ENCODE data around the gene ATF7IP. TPM values are rescaled to one million over a fixed set of nuclear protein-coding genes. Genes with fewer than 3 reads are reported as not detected.

The ATF7IP gene
- polyA plus RNA-seq, 3 donors = 16.6 to 51.7 (median 19.2) TPM

- no peak overlapping the region for H3K27ac ChIP-seq (ENCODE audit: low read depth in 1 of 2, low read length in 2 of 2)
- Mint-ChIP-seq H3K4me3 (no peak overlapping the region), H3K27ac (peak overlapping the region in 2 of 7 donors; percentile 39 to 76), H3K4me1 (peaks cover 12% of the 10 kb centered on the region), H3K27me3 (ENCODE audit: low read depth in 3 of 3) (peaks cover 0 to 2% (median 0%) of the 10 kb centered on the region in 3 donors), H3K9me3 (no peaks in the 10 kb centered on the region), H3K36me3 (peaks cover 77 to 91% of the 10 kb centered on the region in 2 donors)
- no peaks in the 10 kb centered on the region for H3K79me2 ChIP-seq (ENCODE audit: insufficient read depth, low read length)
- H3K4me2 ChIP-seq (replicated peaks; ENCODE audit: extremely low read depth, low read length, poor library complexity, severe bottlenecking) = no peak overlapping the region
- no peaks in the 10 kb centered on the region for H3K9me3 ChIP-seq (replicated peaks in 1 of 2; ENCODE audit: control insufficient read depth in 1 of 2, insufficient read depth in 1 of 2, low read length in 2 of 2)
- no peak overlapping the region for H3K9ac ChIP-seq (ENCODE audit: insufficient read depth, low read length, poor library complexity, severe bottlenecking)
- H3K36me3 ChIP-seq (replicated peaks in 1 of 2; ENCODE audit: control insufficient read depth in 1 of 2, insufficient read depth in 2 of 2, low read length in 2 of 2) = peaks cover 81 to 99% of the 10 kb centered on the region in 2 donors
- peaks cover 74% of the 10 kb centered on the region for H4K20me1 ChIP-seq (ENCODE audit: insufficient read depth, low read length)
- no peak for DNase-seq
- intact Hi-C loops (cut with micrococcal nuclease) = no loop called here
- H3K4me3 ChIP-seq (replicated peaks in 1 of 3; ENCODE audit: low read depth in 2 of 3, low read length in 3 of 3) = no peak overlapping the region
- WGBS (ENCODE audit: insufficient coverage) = no CpG with 5 or more reads among the region's 1 CpG
- H3K4me1 ChIP-seq (ENCODE audit: control insufficient read depth in 1 of 2, insufficient read depth in 2 of 2, low read length in 2 of 2) = peaks cover 0 to 3% of the 10 kb centered on the region in 2 donors
- no peaks in the 10 kb centered on the region for H3K27me3 ChIP-seq (ENCODE audit: control insufficient read depth in 2 of 2, insufficient read depth in 2 of 2, low read length in 2 of 2)
- no peak for TF ChIP-seq CTCF (IDR thresholded peaks at IDR 0.05)
- no peak overlapping the region for H2AFZ ChIP-seq (ENCODE audit: insufficient read depth, low read depth, low read length, poor library complexity, severe bottlenecking)
Measured at GRCh38 chr12:14514946-14515345, 149.5 kb downstream of the ATF7IP start.

GRCh38 chr12:14521822-14522221 lies 156.3 kb downstream of the ATF7IP start:
- peaks cover 11 to 25% (median 23%) of the 10 kb centered on the region in 7 donors for H3K9me3 Mint-ChIP-seq

More at GRCh38 chr12:14521822-14522221, 156.3 kb downstream of the ATF7IP start:
- no peak overlapping the region for H3K9ac ChIP-seq (ENCODE audit: insufficient read depth, low read length, poor library complexity, severe bottlenecking)
- H2AFZ ChIP-seq (ENCODE audit: insufficient read depth, low read depth, low read length, poor library complexity, severe bottlenecking) = no peak overlapping the region
- H3K4me1 ChIP-seq (ENCODE audit: control insufficient read depth in 1 of 2, insufficient read depth in 2 of 2, low read length in 2 of 2) = peaks cover 0 to 8% of the 10 kb centered on the region in 2 donors
- H4K20me1 ChIP-seq (ENCODE audit: insufficient read depth, low read length) = peaks cover 80% of the 10 kb centered on the region
- Mint-ChIP-seq H3K27ac (no peak overlapping the region), H3K36me3 (peaks cover 89 to 95% of the 10 kb centered on the region in 2 donors), H3K4me1 (peaks cover 17% of the 10 kb centered on the region), H3K27me3 (ENCODE audit: low read depth in 3 of 3) (peaks cover 0 to 2% (median 0%) of the 10 kb centered on the region in 3 donors), H3K4me3 (no peak overlapping the region)
- no peaks in the 10 kb centered on the region for H3K27me3 ChIP-seq (ENCODE audit: control insufficient read depth in 2 of 2, insufficient read depth in 2 of 2, low read length in 2 of 2)
- H3K4me2 ChIP-seq (replicated peaks; ENCODE audit: extremely low read depth, low read length, poor library complexity, severe bottlenecking) = no peak overlapping the region
- no peak overlapping the region for H3K4me3 ChIP-seq (replicated peaks in 1 of 3; ENCODE audit: low read depth in 2 of 3, low read length in 3 of 3)
- no peak overlapping the region for H3K27ac ChIP-seq (ENCODE audit: low read depth in 1 of 2, low read length in 2 of 2)
- H3K79me2 ChIP-seq (ENCODE audit: insufficient read depth, low read length) = peaks cover 27% of the 10 kb centered on the region
- no peak for TF ChIP-seq CTCF (IDR thresholded peaks at IDR 0.05)
- peaks cover 0 to 9% of the 10 kb centered on the region in 2 donors for H3K9me3 ChIP-seq (replicated peaks in 1 of 2; ENCODE audit: control insufficient read depth in 1 of 2, insufficient read depth in 1 of 2, low read length in 2 of 2)
- no peak for DNase-seq
- H3K36me3 ChIP-seq (replicated peaks in 1 of 2; ENCODE audit: control insufficient read depth in 1 of 2, insufficient read depth in 2 of 2, low read length in 2 of 2) = peaks cover 83 to 98% of the 10 kb centered on the region in 2 donors
- intact Hi-C loops (cut with micrococcal nuclease) = no loop called here
